ENCODE measurements around the gene IDH3A. TPM values are rescaled to one million over a fixed set of nuclear protein-coding genes. Genes with fewer than 3 reads are reported as not detected.

The IDH3A gene
- total RNA-seq, 1 experiment from 2014 or later: 115 TPM

GRCh38 chr15:78203346-78204225, 54.4 kb downstream of the IDH3A start:
- H3K4me3 ChIP-seq (replicated peaks in 1 of 2; ENCODE audit: low read depth in 1 of 2, low read length in 2 of 2): no peak overlapping the region
- H3K27ac ChIP-seq (ENCODE audit: low read depth, low read length): no peak overlapping the region
- H4K20me1 ChIP-seq (ENCODE audit: insufficient read depth): no peaks in the 10 kb centered on the region
- CTCF ChIA-PET: interaction anchor here (3.5 kb wide), 1 partner anchor 8 kb away, joined by 21 read pairs; no protein-coding TSS in a partner anchor
- H3K27me3 ChIP-seq (ENCODE audit: insufficient read depth, low read length): no peaks in the 10 kb centered on the region
- H3K4me1 ChIP-seq (ENCODE audit: control insufficient read depth in 1 of 2, insufficient read depth in 2 of 2, low read length in 2 of 2): peaks cover 0 to 10% of the 10 kb centered on the region in 2 experiments; a peak in 1 of 4 replicates
- no peak overlapping the region for H2AFZ ChIP-seq (ENCODE audit: low read depth, low read length, poor library complexity, severe bottlenecking)
- no peak overlapping the region for H3K9ac ChIP-seq (ENCODE audit: low read length)
- RAD21 ChIA-PET (ENCODE audit: low non-redundant PET in 1 of 2, low total read pairs in 2 of 2, uncharacterized antibody in 2 of 2, unreplicated experiment in 2 of 2): no interaction called here
- H3K9me2 ChIP-seq (ENCODE audit: insufficient read depth): no peaks in the 10 kb centered on the region
- intact Hi-C loops (cut with micrococcal nuclease): no loop called here
- no peaks in the 10 kb centered on the region for H3K9me3 ChIP-seq (ENCODE audit: control insufficient read depth in 1 of 2, insufficient read depth in 1 of 2, low read depth in 1 of 2, low read length in 2 of 2)
- TF ChIP-seq SP1 (IDR thresholded peaks at IDR 0.05; ENCODE audit: low read depth) (no peak), EGR1 (IDR thresholded peaks at IDR 0.05; ENCODE audit: low read depth) (no peak), RAD21 (IDR thresholded peaks at IDR 0.05; ENCODE audit: low read depth) (no peak), CEBPB (IDR thresholded peaks at IDR 0.05; ENCODE audit: low read depth) (no peak), POLR2A (IDR thresholded peaks at IDR 0.05; ENCODE audit: borderline replicate concordance, extremely low read depth, insufficient read depth, insufficient read length) (no peak), CTCF (IDR thresholded peaks at IDR 0.05 in 2 of 3, conservative IDR thresholded peaks at IDR 0.05 in 1 of 3; ENCODE audit: borderline replicate concordance in 1 of 3, insufficient read depth in 1 of 3, low read depth in 2 of 3, low read length in 2 of 3) (no peak), EZH2phosphoT487 (IDR thresholded peaks at IDR 0.05; ENCODE audit: borderline replicate concordance) (no peak), FOSL1 (IDR thresholded peaks at IDR 0.05; ENCODE audit: low read depth) (no peak), MAX (IDR thresholded peaks at IDR 0.05) (no peak), YY1 (IDR thresholded peaks at IDR 0.05; ENCODE audit: extremely low read depth, insufficient replicate concordance, low read depth, low read length) (no peak), ATF3 (IDR thresholded peaks at IDR 0.05) (no peak)
- ATAC-seq (no peak), DNase-seq (ENCODE audit: low read depth, low spot score) (no peak)
- POLR2A ChIA-PET: no interaction called here
- no peaks in the 10 kb centered on the region for H3K36me3 ChIP-seq (ENCODE audit: control insufficient read depth in 1 of 2, insufficient read depth in 2 of 2, low read length in 2 of 2)
- no peak overlapping the region for H3K4me2 ChIP-seq (ENCODE audit: low read length)
- BruUV-seq (replicated peaks): no TSS peak
- H3K79me2 ChIP-seq (ENCODE audit: insufficient read depth, low read length): no peaks in the 10 kb centered on the region
